Left lung (tissue), 10 donors: ENCODE data around the gene IFRD2. TPM values are rescaled to one million over a fixed set of nuclear protein-coding genes. Genes with fewer than 3 reads are reported as not detected.
"Not testable (repeated sequence)": the region's sequence is repeated elsewhere in the genome, so short reads cannot be mapped to it uniquely, and the experiment has no call there.

Experiments
- ATAC-seq: fragments of 200-7000 bp; cut with Tn5 transposase; one replicate; pipeline ENCODE4 v1.9.1; 2020; ENCODE audit warnings: moderate library complexity
- DNase-seq, 4 donors: peaks; one replicate each; pipeline ENCODE4 v3.0.0-alpha.2; 2013 to 2020
- H3K27ac ChIP-seq, 2 donors: fragments of 200-600 bp; sonication (generic) in 1 of 2; one replicate each; pipeline versions ENCODE4 v1.5.0 to v1.8.0; 2020 to 2021
- H3K27me3 ChIP-seq, 2 donors: fragments of 200-600 bp; sonication (generic) in 1 of 2; one replicate each; pipeline versions ENCODE4 v1.5.0 to v1.8.0; 2020 to 2021
- H3K36me3 ChIP-seq, 2 donors: fragments of 200-600 bp; sonication (generic) in 1 of 2; one replicate each; pipeline versions ENCODE4 v1.5.0 to v1.8.0; 2020 to 2021
- H3K4me1 ChIP-seq, 2 donors: fragments of 200-600 bp; one replicate each; pipeline ENCODE4 v1.8.0; 2021
- H3K4me3 ChIP-seq, 2 donors: fragments of 200-600 bp; sonication (generic) in 1 of 2; one replicate each; pipeline versions ENCODE4 v1.5.0 to v1.8.0; 2020 to 2021; ENCODE audit warnings: mild to moderate bottlenecking in 1 of 2
- H3K9me3 ChIP-seq, 2 donors: fragments of 200-600 bp; sonication (generic) in 1 of 2; one replicate each; pipeline versions ENCODE4 v1.5.0 to v1.8.0; 2020 to 2021
- intact Hi-C, 2 donors: fragments of 100-400 bp; cut with DNase I; formaldehyde crosslinking; loops; one replicate each; pipeline versions ENCODE4 v1.11.2 to v1.14.2; 2022
- polyA plus RNA-seq, 6 donors: library from polyadenylated mRNA; unstranded; fragments of 120-200 nt; gene quantifications; one replicate each; pipeline ENCODE4 v1.2.1, GENCODE V29; 2013; ENCODE audit not compliant: insufficient read length in 6 of 6
- total RNA-seq, 2 donors: library from RNA; stranded (reverse); fragmentation: NEBNext Ultra II Directional; extraction: Animal tissue kit (Norgen Biotek cat#: 25700); gene quantifications; one replicate each; pipeline ENCODE4 v1.2.1, GENCODE V29; 2021
- TF ChIP-seq, protein P1 (sequence below), 2 donors: fragments of 200-600 bp; sonication (generic) in 1 of 2; IDR thresholded peaks; one replicate each; pipeline versions ENCODE4 v1.5.0 to v1.8.0; 2021; ENCODE audit warnings: antibody characterized with exemption in 2 of 2
- donor health status: DM: no; HTN: yes; CAD: no.
- donor health status: DM: no; HTN: no; CAD: no.

Gene IFRD2
- total and polyA plus RNA-seq, 8 donors = 29.6 to 104 (median 38.5) TPM

GRCh38 chr3:50262778-50263177, 29.5 kb downstream of the IFRD2 start:
- intact Hi-C loops = no loop called here
- Histone ChIP-seq H3K4me1 (peaks cover 37 to 77% of the 10 kb centered on the region in 2 donors), H3K4me3 (no peak overlapping the region), H3K9me3 (no peaks in the 10 kb centered on the region), H3K27ac (no peak overlapping the region), H3K27me3 (peaks cover 0 to 18% of the 10 kb centered on the region in 2 donors), H3K36me3 (peaks cover 0 to 20% of the 10 kb centered on the region in 2 donors)
- ATAC-seq = no peak
- no peak for DNase-seq
- TF ChIP-seq, protein P1, sequence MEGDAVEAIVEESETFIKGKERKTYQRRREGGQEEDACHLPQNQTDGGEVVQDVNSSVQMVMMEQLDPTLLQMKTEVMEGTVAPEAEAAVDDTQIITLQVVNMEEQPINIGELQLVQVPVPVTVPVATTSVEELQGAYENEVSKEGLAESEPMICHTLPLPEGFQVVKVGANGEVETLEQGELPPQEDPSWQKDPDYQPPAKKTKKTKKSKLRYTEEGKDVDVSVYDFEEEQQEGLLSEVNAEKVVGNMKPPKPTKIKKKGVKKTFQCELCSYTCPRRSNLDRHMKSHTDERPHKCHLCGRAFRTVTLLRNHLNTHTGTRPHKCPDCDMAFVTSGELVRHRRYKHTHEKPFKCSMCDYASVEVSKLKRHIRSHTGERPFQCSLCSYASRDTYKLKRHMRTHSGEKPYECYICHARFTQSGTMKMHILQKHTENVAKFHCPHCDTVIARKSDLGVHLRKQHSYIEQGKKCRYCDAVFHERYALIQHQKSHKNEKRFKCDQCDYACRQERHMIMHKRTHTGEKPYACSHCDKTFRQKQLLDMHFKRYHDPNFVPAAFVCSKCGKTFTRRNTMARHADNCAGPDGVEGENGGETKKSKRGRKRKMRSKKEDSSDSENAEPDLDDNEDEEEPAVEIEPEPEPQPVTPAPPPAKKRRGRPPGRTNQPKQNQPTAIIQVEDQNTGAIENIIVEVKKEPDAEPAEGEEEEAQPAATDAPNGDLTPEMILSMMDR (IDR thresholded peaks at IDR 0.05) = no peak

DNA sequence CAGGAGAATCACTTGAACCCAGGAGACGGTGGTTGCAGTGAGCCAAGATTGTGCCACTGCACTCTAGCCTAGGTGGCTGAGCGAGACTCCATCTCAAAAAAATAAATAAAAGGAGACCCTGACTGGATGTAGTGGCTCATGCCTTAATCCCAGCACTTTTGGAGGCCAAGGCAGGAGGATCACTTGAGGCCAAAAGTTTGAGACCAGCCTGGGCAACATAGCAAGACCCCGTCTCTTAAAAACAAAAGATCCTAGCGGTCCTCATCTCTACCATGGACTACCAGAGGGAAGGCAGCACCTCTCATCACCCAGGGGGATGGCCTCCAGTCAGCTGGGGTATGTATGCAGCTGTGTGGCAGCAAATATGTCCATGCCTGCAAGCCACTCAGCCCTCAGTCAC, 30.0 kb downstream of the IFRD2 start:
- H3K4me3 ChIP-seq, DNase-seq, intact Hi-C loops, H3K9me3 ChIP-seq, ATAC-seq: not testable (repeated sequence)
- peak overlapping the region in 1 of 2 donors; percentile 88 for H3K27ac ChIP-seq
- peaks cover 0 to 13% of the 10 kb centered on the region in 2 donors for H3K27me3 ChIP-seq
- H3K4me1 ChIP-seq = peaks cover 33 to 77% of the 10 kb centered on the region in 2 donors
- peaks cover 0 to 26% of the 10 kb centered on the region in 2 donors for H3K36me3 ChIP-seq

DNA sequence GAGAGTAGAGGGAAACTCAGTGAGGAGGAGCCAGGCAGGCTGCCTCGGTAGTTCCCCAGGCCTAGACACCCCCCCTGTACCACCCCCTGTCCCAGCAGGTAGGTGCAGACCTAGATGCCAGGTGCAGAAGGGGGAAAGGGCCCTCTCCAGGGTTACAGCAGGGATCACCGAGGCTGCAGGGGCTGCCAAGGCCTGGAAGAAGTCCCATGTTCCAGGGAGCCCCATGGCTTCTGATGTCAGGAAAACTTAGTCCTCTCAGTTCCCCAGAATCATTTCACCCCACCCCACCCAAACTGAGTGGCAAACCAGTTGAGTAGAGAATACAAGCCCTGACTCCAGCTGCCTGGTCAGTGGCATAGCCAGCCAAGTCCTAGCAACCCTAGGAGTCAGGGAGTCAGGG, 30.7 kb downstream of the IFRD2 start:
- ATAC-seq = no peak
- H3K4me3 ChIP-seq = no peak overlapping the region
- peaks cover 32 to 79% of the 10 kb centered on the region in 2 donors for H3K4me1 ChIP-seq
- H3K27me3 ChIP-seq = peaks cover 0 to 6% of the 10 kb centered on the region in 2 donors
- TF ChIP-seq, protein P1 (IDR thresholded peaks at IDR 0.05) = no peak
- no peaks in the 10 kb centered on the region for H3K9me3 ChIP-seq
- H3K36me3 ChIP-seq = peaks cover 0 to 33% of the 10 kb centered on the region in 2 donors
- DNase-seq = peak in 1 of 4 donors; percentile 25
- intact Hi-C loops = no loop called here
- H3K27ac ChIP-seq = peak overlapping the region; percentile 88 to 98

- ATAC-seq = no peak
- H3K36me3 ChIP-seq = peaks cover 0 to 38% of the 10 kb centered on the region in 2 donors
- intact Hi-C loops = no loop called here
- H3K27me3 ChIP-seq = peaks cover 0 to under 1% of the 10 kb centered on the region in 2 donors
- TF ChIP-seq, protein P1 (IDR thresholded peaks at IDR 0.05) = no peak
- no peaks in the 10 kb centered on the region for H3K9me3 ChIP-seq
- peak overlapping the region; percentile 37 to 42 for H3K4me3 ChIP-seq
- peaks cover 27 to 81% of the 10 kb centered on the region in 2 donors for H3K4me1 ChIP-seq
- peak in 1 of 4 donors; percentile 34 for DNase-seq
- H3K27ac ChIP-seq = peak overlapping the region; percentile 88 to 98
Observed at GRCh38 chr3:50260942-50261441, 31.2 kb downstream of the IFRD2 start.

DNA sequence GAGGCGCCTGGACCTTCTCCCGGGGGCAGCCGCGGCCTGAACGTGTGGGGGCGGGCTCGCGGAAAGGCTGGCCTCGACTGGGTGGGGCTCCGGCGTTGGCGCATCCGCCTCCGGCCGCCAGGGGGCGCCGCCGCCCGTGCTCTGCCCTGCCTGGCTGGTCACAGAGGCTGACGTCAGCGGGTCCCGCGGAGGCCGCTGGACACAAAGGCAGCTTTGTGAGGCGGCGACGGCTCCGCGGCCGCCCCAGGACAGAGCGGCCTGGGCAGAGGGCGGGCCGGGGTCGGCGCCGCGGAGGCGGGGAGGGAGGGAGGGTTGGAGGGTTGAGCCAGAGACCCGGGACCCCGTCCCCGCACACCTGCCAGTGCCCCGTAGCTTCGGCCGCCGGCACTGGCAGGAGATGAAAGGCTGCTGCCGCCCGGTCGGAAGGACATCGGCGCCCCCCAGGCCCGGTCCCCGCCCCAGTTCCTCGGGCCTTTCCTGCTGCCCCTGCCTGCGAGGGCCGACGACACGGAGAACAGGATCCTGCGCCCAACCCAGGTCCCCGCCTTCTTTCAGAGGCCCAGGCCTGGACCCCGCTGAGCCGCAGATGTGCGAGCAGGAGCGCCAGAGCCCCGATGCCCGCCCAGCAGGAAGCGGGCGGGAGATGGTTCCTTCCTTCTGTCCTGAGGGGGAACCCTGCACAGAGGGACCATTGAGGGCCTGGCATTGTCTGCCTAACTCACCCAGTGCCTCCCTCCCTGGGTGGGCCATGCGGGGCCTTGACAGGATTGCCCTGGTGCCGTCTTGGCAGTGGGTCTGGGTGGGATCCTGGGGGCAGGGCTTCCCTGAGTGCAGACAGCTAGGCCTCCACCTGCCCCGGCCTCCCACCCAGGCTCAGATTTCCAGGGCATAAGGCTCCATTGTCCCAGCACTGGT, 31.9 kb downstream of the IFRD2 start:
- intact Hi-C loops = no loop called here

More for the DNA sequence above, 31.9 kb downstream of the IFRD2 start:
- Histone ChIP-seq H3K36me3 (peaks cover 0 to 45% of the 10 kb centered on the region in 2 donors), H3K27ac (peak overlapping the region; percentile 88 to 98), H3K27me3 (no peaks in the 10 kb centered on the region), H3K4me1 (peaks cover 26 to 81% of the 10 kb centered on the region in 2 donors), H3K9me3 (no peaks in the 10 kb centered on the region), H3K4me3 (peak overlapping the region; percentile 37 to 42)
- DNase-seq = peak; percentile 91 to 99 (median 95)
- peak; percentile 83 for ATAC-seq
- TF ChIP-seq, protein P1 (IDR thresholded peaks at IDR 0.05) = peak; percentile 94 to 99
